Heart left ventricle (tissue), 16 donors: ENCODE data around the gene PACRG. TPM values are rescaled to one million over a fixed set of nuclear protein-coding genes. Genes with fewer than 3 reads are reported as not detected.
A peak's percentile ranks its signal among the peaks of the same experiment; 100 is the strongest.

ENCODE experiments used
- ATAC-seq, 4 donors: fragments of 200-7000 bp; cut with Tn5 transposase; one replicate each; pipeline ENCODE4 v1.9.1; 2020 to 2022; ENCODE audit warnings: moderate library complexity in 4 of 4, mild to moderate bottlenecking in 3 of 4, moderate number of reproducible peaks in 1 of 4
- DNase-seq, 5 donors: peaks; one replicate each; pipeline ENCODE4 v3.0.0-alpha.2; 2020
- H3K27ac ChIP-seq, 12 donors: fragments of 200-600 bp; sonication (generic) in 4 of 12; one replicate each; pipeline versions ENCODE4 v1.5.0 to v1.8.0; 2016 to 2022; ENCODE audit warnings: mild to moderate bottlenecking in 2 of 12
- H3K27me3 ChIP-seq, 9 donors: fragments of 200-600 bp; sonication (generic) in 2 of 9; one replicate each; pipeline versions ENCODE4 v1.5.1 to v1.8.0; 2016 to 2022; ENCODE audit warnings: mild to moderate bottlenecking in 3 of 9
- H3K36me3 ChIP-seq, 9 donors: fragments of 200-600 bp; sonication (generic) in 2 of 9; one replicate each; pipeline versions ENCODE4 v1.5.0 to v1.8.0; 2018 to 2022; ENCODE audit warnings: mild to moderate bottlenecking in 2 of 9
- H3K4me1 ChIP-seq, 12 donors: fragments of 200-600 bp; sonication (generic) in 4 of 12; one replicate each; pipeline versions ENCODE4 v1.5.0 to v1.8.0; 2016 to 2022; ENCODE audit warnings: mild to moderate bottlenecking in 3 of 12
- H3K4me3 ChIP-seq, 12 donors: fragments of 200-600 bp; sonication (generic) in 4 of 12; one replicate each; pipeline versions ENCODE4 v1.5.0 to v1.8.0; 2017 to 2022; ENCODE audit warnings: mild to moderate bottlenecking in 9 of 12, moderate library complexity in 4 of 12
- H3K9me3 ChIP-seq, 12 donors: fragments of 200-600 bp; sonication (generic) in 4 of 12; one replicate each; pipeline versions ENCODE4 v1.5.0 to v1.8.0; 2016 to 2022; ENCODE audit warnings: mild to moderate bottlenecking in 1 of 12
- CTCF ChIP-seq, 12 donors: fragments of 200-600 bp; sonication (generic) in 4 of 12; IDR thresholded peaks; one replicate each; pipeline versions ENCODE4 v1.5.0 to v1.8.0; 2018 to 2022; ENCODE audit warnings: antibody characterized with exemption in 12 of 12, mild to moderate bottlenecking in 5 of 12
- POLR2A ChIP-seq, 2 donors: fragments of 450-650 bp; IDR thresholded peaks; one replicate each; pipeline ENCODE4 v1.6.1; 2017; ENCODE audit warnings: antibody characterized with exemption in 2 of 2, mild to moderate bottlenecking in 2 of 2, moderate library complexity in 2 of 2
- WGBS, 4 donors: extraction: QIAGEN DNeasy Blood & Tissue Kit in 2 of 4; methylation state at CpG; one replicate each; pipeline versions ENCODE4 v1.1.5 to v1.1.7; 2013 to 2018; 5-methylcytosine and 5-hydroxymethylcytosine counted together
- intact Hi-C, 10 donors: fragments of 100-400 bp; cut with DNase I; formaldehyde crosslinking; loops; one replicate each; pipeline versions ENCODE4 v1.11.1 to v1.14.2; 2022
- polyA plus RNA-seq, 2 donors: library from polyadenylated mRNA; stranded (reverse); fragments of 200-250 nt; gene quantifications; one replicate each; pipeline ENCODE4 v1.2.3, GENCODE V29; 2013
- total RNA-seq, 9 donors: library from RNA; depleted of rRNA in 2 of 9; stranded (reverse); fragments of >200 nt in 2 of 9; fragmentation: NEBNext Ultra II Directional in 3 of 9; extraction: Animal tissue kit (Norgen Biotek cat#: 25700) in 3 of 9; gene quantifications; one replicate each; pipeline versions ENCODE4 v1.1.0 to v1.2.4, GENCODE V29; 2016 to 2023
- donor health status: ischemic (EF 13 %, LVEDD 7.1; RV severe dilation, severe dysfunction).
- donor health status: healthy with polysubstance abuse.
- donor health status: DM: no; HTN: yes; CAD: no.
- donor health status: DM: no; HTN: no; CAD: no.
- donor health status: ischemic (EF 25% LVEDD 6.9; RV normal size, moderate dysfunction).
- donor health status: ischemic (EF 25% LVEDD 5.7; RV mildly dilated, moderate dysfunction).
- donor health status: healthy.
- donor health status: DM: yes; HTN: yes; CAD: no.
- donor health status: ischemic (EF 35%, LVEDD 5.7; RV mildly dilated, moderate dysfunction).
- donor health status: nonischemic (EF 11% LVEDD 7.7; RV severe dilation, severe dysfunction).
- donor health status: DM: yes; HTN: yes; CAD: no.
- donor health status: PGD.
- donor health status: ischemic (EF 29% LVEDD 5.4; RV normal size, mild dysfunction).
- donor health status: nonischemic (EF 23%, LVEDD 6.1; RV moderate dilation, normal function).

Gene PACRG
- total and polyA plus RNA-seq, 11 donors, result 2.0 to 83.3 (median 11.8) TPM

GRCh38 chr6:163218361-163218894, 490.7 kb downstream of the PACRG start:
- Histone ChIP-seq H3K27ac (no peak overlapping the region), H3K4me1 (peaks cover 0 to 47% (median 5%) of the 10 kb centered on the region in 12 donors), H3K4me3 (no peak overlapping the region), H3K27me3 (no peaks in the 10 kb centered on the region), H3K36me3 (no peaks in the 10 kb centered on the region), H3K9me3 (no peaks in the 10 kb centered on the region)
- TF ChIP-seq CTCF (IDR thresholded peaks at IDR 0.05) (no peak), POLR2A (IDR thresholded peaks at IDR 0.05) (no peak)
- no peak for DNase-seq
- WGBS, 4 donors, result 75 to 82% (median 80%) methylated on average over 5 of the region's 5 CpGs
- ATAC-seq, result peak in 3 of 4 donors; percentile 9 to 67 (median 22)
- intact Hi-C loops, result loop anchor here in 1 of 10 donors (10.0 kb wide), 1 partner anchor 46 kb away; no protein-coding TSS in a partner anchor

GRCh38 chr6:163226181-163226835, 498.5 kb downstream of the PACRG start:
- Histone ChIP-seq H3K4me3 (no peak overlapping the region), H3K27me3 (no peaks in the 10 kb centered on the region), H3K9me3 (peaks cover 0 to 19% (median 0%) of the 10 kb centered on the region in 12 donors), H3K27ac (no peak overlapping the region), H3K4me1 (no peaks in the 10 kb centered on the region), H3K36me3 (no peaks in the 10 kb centered on the region)
- 85 to 94% (median 92%) methylated on average over 8 to 9 of the region's 9 CpGs for WGBS, 4 donors
- TF ChIP-seq POLR2A (IDR thresholded peaks at IDR 0.05) (no peak), CTCF (IDR thresholded peaks at IDR 0.05) (no peak)
- intact Hi-C loops, result no loop called here
- no peak for ATAC-seq
- no peak for DNase-seq

- ATAC-seq, result no peak
These were observed 499.2 kb downstream of the PACRG start for GRCh38 chr6:163226836-163227485.

More at GRCh38 chr6:163226836-163227485, 499.2 kb downstream of the PACRG start:
- H3K4me1 ChIP-seq, result no peaks in the 10 kb centered on the region
- DNase-seq, result no peak
- H3K27ac ChIP-seq, result no peak overlapping the region
- WGBS, 4 donors, result 88 to 95% (median 92%) methylated on average over 10 of the region's 10 CpGs
- H3K36me3 ChIP-seq, result no peaks in the 10 kb centered on the region
- no peaks in the 10 kb centered on the region for H3K27me3 ChIP-seq
- TF ChIP-seq POLR2A (IDR thresholded peaks at IDR 0.05), result no peak
- no peak for TF ChIP-seq CTCF (IDR thresholded peaks at IDR 0.05)
- H3K9me3 ChIP-seq, result peaks cover 0 to 19% (median 0%) of the 10 kb centered on the region in 12 donors
- H3K4me3 ChIP-seq, result no peak overlapping the region
- intact Hi-C loops, result no loop called here
